GM18873 (cell line): ENCODE measurements around the gene TNFRSF4.

Source experiments
- ATAC-seq: cut with Tn5 transposase; IDR thresholded peaks from one replicate; pipeline ENCODE4 v1.9.1; 2021; ENCODE audit warnings: mild to moderate bottlenecking, moderate library complexity, moderate number of reproducible peaks; ENCODE audit not compliant: unreplicated experiment, low FRiP score

Gene TNFRSF4

GRCh38 chr1:1171546-1172340, 42.2 kb downstream of the TNFRSF4 start:
- ATAC-seq, result no peak

- ATAC-seq, result no peak
Measured at GRCh38 chr1:1171161-1171545, 42.8 kb downstream of the TNFRSF4 start.

DNA sequence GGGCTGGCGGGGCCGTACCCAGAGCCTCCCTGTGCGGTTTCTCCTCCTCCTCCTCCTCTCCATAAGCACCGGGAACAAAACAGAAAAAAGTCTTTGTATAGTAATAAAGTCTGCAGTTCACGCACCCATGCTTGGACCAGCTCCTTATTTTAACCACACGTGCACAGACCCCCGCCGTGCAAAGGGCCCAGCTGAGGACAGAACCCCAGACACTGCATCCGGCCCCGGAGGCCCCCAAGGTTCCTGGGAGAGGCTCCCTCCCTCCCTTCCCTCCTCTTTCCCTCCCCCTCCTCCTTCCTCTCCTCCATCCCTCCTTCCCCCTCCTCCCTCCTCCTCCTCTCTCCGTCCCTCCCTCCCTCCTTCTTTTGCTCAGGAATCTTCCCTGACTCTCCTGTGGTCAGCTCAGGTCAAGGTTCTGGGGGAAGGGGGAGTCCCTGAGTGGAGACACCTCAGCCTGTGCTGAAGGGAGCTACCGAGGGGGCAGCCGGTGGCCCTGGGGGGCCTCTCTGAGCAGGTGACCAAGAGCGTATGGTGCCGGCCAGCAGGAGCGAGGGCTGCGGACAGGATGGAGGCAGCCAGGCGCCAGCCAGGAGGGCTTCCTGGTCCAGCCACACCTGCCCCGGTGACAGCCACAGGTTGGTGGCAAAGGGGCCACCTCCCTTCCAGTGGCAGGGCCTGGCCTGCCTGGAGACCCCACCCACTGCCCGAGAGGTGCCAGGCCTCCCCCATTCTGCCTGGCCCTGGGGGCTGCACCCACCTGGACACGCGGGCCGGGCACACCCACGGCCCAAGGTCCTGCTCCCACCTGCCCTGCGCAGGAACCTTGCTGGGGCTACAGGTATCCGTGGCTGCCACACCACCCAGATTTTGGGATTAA, 43.5 kb downstream of the TNFRSF4 start:
- ATAC-seq, result no peak

DNA sequence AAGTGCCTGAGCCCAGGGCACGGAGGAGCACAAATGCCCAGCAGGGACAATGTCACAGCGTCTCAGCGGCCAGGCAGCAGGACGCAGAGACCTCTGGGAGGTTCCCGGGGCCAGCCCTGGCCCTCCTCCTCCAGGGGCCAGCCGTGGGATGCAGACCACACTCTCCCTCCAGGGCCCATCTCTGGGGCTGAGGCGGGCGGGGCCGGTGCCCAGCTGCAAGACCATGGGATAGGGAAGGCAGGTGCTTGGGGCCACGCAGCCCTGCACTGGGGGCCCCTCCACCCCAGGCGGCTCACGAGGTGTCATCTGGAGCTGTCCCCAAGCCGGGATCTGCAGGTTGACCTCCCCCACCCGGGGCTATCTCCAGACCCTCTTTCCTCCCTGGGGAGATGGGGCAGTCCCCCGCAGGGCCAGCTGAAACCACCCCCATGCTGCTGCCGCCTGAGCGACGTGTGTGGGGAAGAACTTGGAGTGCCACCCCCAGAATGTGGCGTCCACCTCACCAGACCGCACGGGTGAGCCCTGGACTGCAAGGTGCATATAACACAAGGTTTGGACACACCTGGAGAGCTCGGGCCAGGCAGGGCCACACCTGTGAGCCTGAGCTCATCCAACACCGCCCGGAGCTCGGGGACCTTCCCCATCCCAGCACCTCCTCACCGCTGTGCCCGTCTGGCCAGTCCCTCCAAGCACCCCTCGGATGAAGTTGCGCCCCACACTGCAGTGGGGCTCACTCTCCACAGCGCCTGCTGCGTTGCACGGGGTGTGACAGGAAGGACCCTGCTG, 44.3 kb downstream of the TNFRSF4 start:
- ATAC-seq, result no peak

- no peak for ATAC-seq
Measured at GRCh38 chr1:1168451-1169411, 45.2 kb downstream of the TNFRSF4 start.

- no peak for ATAC-seq
Measured at GRCh38 chr1:1167841-1168450, 46.0 kb downstream of the TNFRSF4 start.

- ATAC-seq, result no peak
Measured at GRCh38 chr1:1167398-1167821, 46.5 kb downstream of the TNFRSF4 start.

GRCh38 chr1:1166642-1167397, 47.1 kb downstream of the TNFRSF4 start:
- ATAC-seq, result no peak

DNA sequence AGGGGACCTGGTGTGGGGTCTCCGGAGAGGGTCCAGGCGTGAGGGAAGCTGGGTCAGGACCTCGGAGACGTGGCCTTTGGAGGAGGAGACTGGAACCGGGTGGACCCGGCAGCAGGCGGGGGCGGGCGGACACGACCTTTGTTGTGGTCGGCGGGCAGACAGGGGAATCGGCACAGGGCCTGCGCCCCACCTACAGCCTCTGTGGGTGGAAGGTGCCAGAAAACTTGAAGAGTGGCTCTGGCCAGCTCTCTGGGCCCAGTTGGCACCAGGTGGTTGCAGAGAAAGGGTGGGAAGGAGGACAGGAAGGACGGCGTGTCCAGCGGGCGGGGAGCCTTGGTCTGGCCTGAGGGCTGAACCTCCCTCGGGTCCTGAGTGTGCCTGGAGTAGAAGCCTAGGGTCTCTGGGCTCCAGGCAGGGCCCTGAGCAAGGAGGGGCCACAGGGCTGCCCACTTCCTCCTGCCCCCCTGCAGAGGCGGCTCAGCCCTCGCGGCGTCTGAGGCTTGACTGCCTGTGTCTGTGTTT, 48.0 kb downstream of the TNFRSF4 start:
- no peak for ATAC-seq

- no peak for ATAC-seq
Measured at GRCh38 chr1:1165485-1165884, 48.5 kb downstream of the TNFRSF4 start.

GRCh38 chr1:1164701-1165451, 49.1 kb downstream of the TNFRSF4 start:
- ATAC-seq, result no peak

DNA sequence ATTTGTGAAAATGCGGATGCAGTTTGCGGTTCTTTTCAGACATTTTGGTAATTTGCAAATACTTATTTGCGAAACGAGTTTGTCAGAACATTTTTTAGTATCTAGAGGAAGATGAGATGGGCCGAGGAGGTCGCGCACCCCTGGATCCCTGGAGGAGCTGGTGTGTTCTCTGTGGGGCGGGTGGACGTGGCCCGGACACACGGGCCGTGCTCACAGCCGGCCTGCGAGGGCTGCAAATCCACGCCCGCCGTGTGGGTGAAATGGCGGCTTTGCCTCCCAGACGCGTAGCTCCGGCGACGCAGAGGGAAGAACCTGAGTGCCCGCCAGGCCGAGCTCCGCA, 49.6 kb downstream of the TNFRSF4 start:
- no peak for ATAC-seq

- ATAC-seq, result no peak
Measured at GRCh38 chr1:1163538-1164070, 50.3 kb downstream of the TNFRSF4 start.

GRCh38 chr1:1162597-1163537, 51.1 kb downstream of the TNFRSF4 start:
- no peak for ATAC-seq

DNA sequence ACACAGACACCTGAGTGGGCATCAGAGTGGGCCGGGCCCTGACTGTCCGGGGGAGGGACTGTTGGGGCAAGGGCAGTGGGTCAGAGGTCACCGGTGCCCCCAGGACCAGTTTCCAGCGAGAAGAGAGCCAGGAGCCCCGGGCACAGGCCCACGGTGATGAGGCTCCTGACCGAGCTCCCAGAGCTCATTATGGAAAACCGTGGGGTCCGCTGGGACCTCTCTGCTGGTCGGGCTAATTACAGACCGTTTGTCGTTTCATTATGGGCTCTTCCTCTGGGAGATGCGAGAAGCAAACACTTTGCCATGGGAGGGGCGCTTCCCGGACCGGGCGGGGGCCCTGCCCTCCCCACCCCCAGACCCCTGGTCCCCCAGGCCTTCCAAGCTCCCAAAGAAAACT, 52.3 kb downstream of the TNFRSF4 start:
- ATAC-seq, result no peak
